HG03095 (cell line): ENCODE data around the gene TRAPPC3.
"Not testable (repeated sequence)": the region's sequence is repeated elsewhere in the genome, so short reads cannot be mapped to it uniquely, and the experiment has no call there.

Source experiments
- ATAC-seq: cut with Tn5 transposase; IDR thresholded peaks from one replicate; pipeline ENCODE4 v1.9.1; 2021; ENCODE audit warnings: moderate library complexity; ENCODE audit not compliant: unreplicated experiment

Gene TRAPPC3

GRCh38 chr1:36166938-36167905, 17.9 kb upstream of the TRAPPC3 start:
- ATAC-seq: no peak

- ATAC-seq: no peak
Observed at GRCh38 chr1:36166136-36166535, 16.9 kb upstream of the TRAPPC3 start.

- no peak for ATAC-seq
Observed at GRCh38 chr1:36165145-36165544, 15.9 kb upstream of the TRAPPC3 start.

- ATAC-seq: no peak
Observed at GRCh38 chr1:36164361-36164760, 15.1 kb upstream of the TRAPPC3 start.

GRCh38 chr1:36163426-36163825, 14.1 kb upstream of the TRAPPC3 start:
- no peak for ATAC-seq

GRCh38 chr1:36162680-36163239, 13.5 kb upstream of the TRAPPC3 start:
- no peak for ATAC-seq

- ATAC-seq: no peak
Observed at GRCh38 chr1:36161641-36162531, 12.6 kb upstream of the TRAPPC3 start.

GRCh38 chr1:36160949-36161485, 11.7 kb upstream of the TRAPPC3 start:
- no peak for ATAC-seq

- no peak for ATAC-seq
Observed at GRCh38 chr1:36160388-36160948, 11.2 kb upstream of the TRAPPC3 start.

GRCh38 chr1:36159614-36160387, 10.5 kb upstream of the TRAPPC3 start:
- no peak for ATAC-seq

GRCh38 chr1:36158827-36159252, 9.6 kb upstream of the TRAPPC3 start:
- not testable (repeated sequence) for ATAC-seq

GRCh38 chr1:36157973-36158826, 8.9 kb upstream of the TRAPPC3 start:
- no peak for ATAC-seq

- ATAC-seq: no peak
Observed at GRCh38 chr1:36157115-36157903, 8.0 kb upstream of the TRAPPC3 start.

- no peak for ATAC-seq
Observed at GRCh38 chr1:36156329-36157114, 7.2 kb upstream of the TRAPPC3 start.

- peak; percentile 41 for ATAC-seq
Observed at GRCh38 chr1:36155408-36156328, 6.4 kb upstream of the TRAPPC3 start, which contains the start of gene MAP7D1. MAP7D1 (plus strand) TSS chr1:36156160; CDS start chr1:36156418, 258 bp downstream.

- ATAC-seq: no peak
Observed at GRCh38 chr1:36154765-36155407, 5.6 kb upstream of the TRAPPC3 start.
